Bronchial epithelial cell (primary cell): ENCODE data around the gene DDX19B. TPM values are rescaled to one million over a fixed set of nuclear protein-coding genes. Genes with fewer than 3 reads are reported as not detected.
"Not testable (repeated sequence)": the region's sequence is repeated elsewhere in the genome, so short reads cannot be mapped to it uniquely, and the experiment has no call there.

Source experiments
- DNase-seq: peaks from one replicate; pipeline ENCODE4 v3.0.0-alpha.2; 2010; ENCODE audit warnings: low read depth
- FAIRE-seq: peaks from 2 replicates; lab custom pipeline; 2011; peaks lifted over from hg19 to GRCh38; lab: Jason Lieb, UNC
- H3K27me3 ChIP-seq: 2 replicates; pipeline ENCODE4 v1.5.1; 2011; ENCODE audit warnings: low read length; ENCODE audit not compliant: control insufficient read depth, insufficient read depth
- H3K36me3 ChIP-seq: 2 replicates; pipeline ENCODE4 v1.5.1; 2011; ENCODE audit warnings: low read length; ENCODE audit not compliant: control insufficient read depth, insufficient read depth
- H3K4me3 ChIP-seq: 2 replicates; pipeline ENCODE4 v1.5.1; 2011; ENCODE audit warnings: mild to moderate bottlenecking, low read depth, low read length, control low read depth
- total RNA-seq: library from RNA; depleted of rRNA; stranded (reverse); fragments of >200 nt; gene quantifications from 2 replicates; pipeline ENCODE4 v1.2.1, GENCODE V29; 2014
- TF ChIP-seq, protein P1 (sequence below): IDR thresholded peaks from 2 replicates; pipeline ENCODE4 v1.5.1; 2011; ENCODE audit warnings: mild to moderate bottlenecking, moderate library complexity, low read length, control low read depth, inconsistent platforms; ENCODE audit not compliant: insufficient read depth, severe bottlenecking

DDX19B gene
- total RNA-seq, 1 donor from 2014 or later = 41.3 TPM

DNA sequence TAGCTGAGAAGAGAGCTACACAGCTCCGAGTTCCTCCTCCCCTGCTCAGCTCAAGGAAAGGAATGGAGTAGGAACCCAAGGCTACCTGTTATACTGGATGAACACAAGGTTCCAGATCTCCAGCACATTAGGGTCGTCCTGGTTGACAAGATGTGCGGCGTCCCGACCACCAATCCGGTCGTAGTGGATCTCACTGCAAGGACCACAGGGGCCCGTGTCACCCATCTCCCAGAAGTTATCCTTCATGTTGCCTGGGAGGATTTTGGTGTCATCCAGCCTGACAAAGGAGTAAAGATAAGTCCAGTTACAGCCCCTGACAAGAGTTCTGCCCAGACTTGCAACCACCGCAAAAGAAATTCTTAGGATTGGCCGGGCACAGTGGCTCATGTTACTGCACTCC, 27.3 kb upstream of the DDX19B start:
- DNase-seq = no peak
- FAIRE-seq = no peak
- Histone ChIP-seq H3K4me3 (no peak overlapping the region), H3K36me3 (peaks cover 42% of the 10 kb centered on the region), H3K27me3 (no peaks in the 10 kb centered on the region)
- TF ChIP-seq, protein P1, sequence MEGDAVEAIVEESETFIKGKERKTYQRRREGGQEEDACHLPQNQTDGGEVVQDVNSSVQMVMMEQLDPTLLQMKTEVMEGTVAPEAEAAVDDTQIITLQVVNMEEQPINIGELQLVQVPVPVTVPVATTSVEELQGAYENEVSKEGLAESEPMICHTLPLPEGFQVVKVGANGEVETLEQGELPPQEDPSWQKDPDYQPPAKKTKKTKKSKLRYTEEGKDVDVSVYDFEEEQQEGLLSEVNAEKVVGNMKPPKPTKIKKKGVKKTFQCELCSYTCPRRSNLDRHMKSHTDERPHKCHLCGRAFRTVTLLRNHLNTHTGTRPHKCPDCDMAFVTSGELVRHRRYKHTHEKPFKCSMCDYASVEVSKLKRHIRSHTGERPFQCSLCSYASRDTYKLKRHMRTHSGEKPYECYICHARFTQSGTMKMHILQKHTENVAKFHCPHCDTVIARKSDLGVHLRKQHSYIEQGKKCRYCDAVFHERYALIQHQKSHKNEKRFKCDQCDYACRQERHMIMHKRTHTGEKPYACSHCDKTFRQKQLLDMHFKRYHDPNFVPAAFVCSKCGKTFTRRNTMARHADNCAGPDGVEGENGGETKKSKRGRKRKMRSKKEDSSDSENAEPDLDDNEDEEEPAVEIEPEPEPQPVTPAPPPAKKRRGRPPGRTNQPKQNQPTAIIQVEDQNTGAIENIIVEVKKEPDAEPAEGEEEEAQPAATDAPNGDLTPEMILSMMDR = no peak

DNA sequence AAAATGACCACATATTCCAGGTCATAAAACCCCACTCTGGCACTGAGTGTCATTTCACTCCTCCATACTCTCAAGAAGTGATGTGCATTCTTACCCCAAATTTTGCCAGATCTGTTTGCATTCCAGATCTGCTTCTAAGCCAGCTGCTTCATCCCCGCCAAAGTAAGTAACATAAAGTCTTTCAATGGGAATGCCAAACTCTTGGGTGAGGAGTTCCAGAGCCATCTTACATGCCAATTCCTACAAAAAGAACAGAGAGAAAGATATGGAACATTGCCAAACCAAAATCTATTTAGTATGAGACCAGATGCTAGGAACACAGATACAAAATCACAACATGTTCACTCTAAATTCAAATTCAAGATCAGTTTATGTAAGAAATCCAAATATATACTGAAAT, 22.6 kb upstream of the DDX19B start:
- no peak for FAIRE-seq

DNA sequence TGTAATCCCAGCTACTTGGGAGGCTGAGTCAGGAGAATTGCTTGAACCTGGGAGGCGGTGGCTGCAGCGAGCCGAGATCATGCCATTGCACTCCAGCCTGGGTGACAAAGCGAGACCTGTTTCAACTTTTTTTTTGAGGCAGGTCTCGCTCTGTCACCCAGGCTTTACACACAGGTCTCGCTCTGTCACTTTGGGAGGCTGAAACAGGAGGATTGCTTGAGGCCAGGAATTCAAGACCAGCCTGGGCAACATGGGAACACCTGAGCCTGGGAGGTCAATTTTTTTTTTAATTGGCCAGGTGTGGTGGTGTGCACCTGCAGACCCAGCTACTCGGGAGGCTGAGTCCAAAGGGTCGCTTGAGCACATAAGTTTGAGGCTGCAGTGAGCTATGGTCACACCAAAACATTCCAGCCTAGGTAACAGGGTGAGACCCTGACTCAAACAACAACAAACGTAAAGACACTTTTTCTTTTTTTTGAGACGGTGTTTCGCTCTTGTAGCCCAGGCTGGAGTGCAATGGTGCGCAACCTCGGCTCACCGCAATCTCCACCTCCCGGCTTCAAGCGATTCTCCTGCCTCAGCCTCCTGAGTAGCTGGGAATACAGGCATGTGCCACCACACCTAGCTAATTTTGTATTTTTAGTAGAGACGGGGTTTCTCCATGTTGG, 11.5 kb upstream of the DDX19B start:
- not testable (repeated sequence) for H3K27me3 ChIP-seq, FAIRE-seq, DNase-seq
- peak overlapping the region; percentile 99 for H3K4me3 ChIP-seq
- H3K36me3 ChIP-seq = peaks cover 15% of the 10 kb centered on the region

More for the DNA sequence above, 22.6 kb upstream of the DDX19B start:
- DNase-seq = no peak
- peaks cover 35% of the 10 kb centered on the region for H3K36me3 ChIP-seq
- H3K4me3 ChIP-seq = no peak overlapping the region
- TF ChIP-seq, protein P1 = no peak
- no peaks in the 10 kb centered on the region for H3K27me3 ChIP-seq

DNA sequence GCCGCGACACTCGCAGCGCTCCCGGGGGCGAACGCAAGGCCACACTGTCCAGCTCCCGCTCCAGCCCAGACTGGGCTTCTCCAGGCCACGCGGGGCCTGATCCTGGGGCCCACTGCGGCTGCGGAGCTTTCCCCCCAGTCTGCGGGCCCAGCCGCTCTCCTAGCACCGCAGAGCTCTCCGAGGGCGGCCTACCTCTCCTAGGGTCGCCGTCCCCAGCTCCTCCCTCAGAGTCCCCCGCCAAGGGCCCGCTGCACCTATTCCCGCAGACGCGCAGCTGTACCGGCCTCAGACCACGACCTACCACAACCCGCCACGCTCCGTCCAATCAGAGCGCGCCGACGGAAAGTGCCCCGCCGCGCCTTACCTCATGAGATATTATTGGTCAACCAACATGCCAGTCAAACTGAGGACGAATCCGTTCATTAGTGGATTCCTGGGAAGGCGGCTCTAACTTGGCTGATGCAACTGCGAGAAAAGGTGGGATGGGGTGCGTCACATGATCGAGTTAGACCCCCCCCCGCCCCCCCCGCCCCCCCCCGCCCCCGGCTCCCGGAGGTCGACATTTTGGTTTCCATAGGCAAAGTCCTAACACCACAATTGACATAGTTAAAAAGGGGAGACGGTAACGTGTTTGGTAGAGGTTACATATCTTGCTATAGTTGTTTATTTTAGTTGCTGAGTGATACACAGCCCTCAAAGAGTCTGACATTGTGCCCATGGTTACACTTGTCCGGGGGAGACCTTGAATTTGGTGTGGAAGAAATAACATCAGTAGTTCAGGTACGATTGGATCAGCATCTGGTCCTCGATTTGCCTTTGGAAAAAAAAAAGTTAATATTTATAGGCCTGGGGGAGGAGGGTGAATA, 9.5 kb upstream of the DDX19B start, which contains the start of gene AARS1:
Gene AARS1, minus strand, starts transcription at position 278 of the 866 bp plus-strand sequence. CDS start 6,743 bp downstream, outside the sequence.
- DNase-seq (peak; percentile 96), FAIRE-seq (no peak)
- TF ChIP-seq, protein P1 = no peak
- Histone ChIP-seq H3K4me3 (peak within 1 kb of the TSS; percentile 99), H3K36me3 (peaks cover 8% of the 10 kb centered on the region), H3K27me3 (no peaks in the 10 kb centered on the region)

DNA sequence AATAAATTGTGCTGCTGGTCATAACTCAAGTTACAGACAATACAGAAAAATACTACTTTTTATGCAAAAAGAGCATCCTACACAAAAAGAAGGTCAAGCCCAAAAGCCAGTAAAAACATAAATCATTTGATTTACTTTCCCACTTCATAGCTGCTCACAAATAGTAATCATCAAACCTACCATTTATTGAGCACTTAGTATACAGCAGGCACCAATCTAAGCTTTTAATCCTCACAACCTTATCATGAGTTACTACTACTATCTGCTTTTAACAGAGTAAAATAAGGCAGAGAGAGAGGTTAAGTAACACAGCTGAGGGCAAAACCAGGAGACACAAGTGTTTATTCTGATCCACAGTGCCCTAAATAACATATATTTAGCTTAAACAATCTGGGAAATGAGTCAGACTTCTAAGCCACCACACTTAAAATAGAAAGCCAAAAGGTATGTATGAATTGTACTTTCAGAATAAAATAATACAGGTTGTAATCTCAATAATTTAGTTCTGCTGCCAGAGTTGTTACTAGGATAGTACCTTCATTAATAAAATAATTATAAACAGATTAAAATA, 8.0 kb upstream of the DDX19B start:
- FAIRE-seq (no peak), DNase-seq (no peak)
- Histone ChIP-seq H3K36me3 (peaks cover 4% of the 10 kb centered on the region), H3K27me3 (no peaks in the 10 kb centered on the region), H3K4me3 (no peak overlapping the region)
- TF ChIP-seq, protein P1 = no peak

DNA sequence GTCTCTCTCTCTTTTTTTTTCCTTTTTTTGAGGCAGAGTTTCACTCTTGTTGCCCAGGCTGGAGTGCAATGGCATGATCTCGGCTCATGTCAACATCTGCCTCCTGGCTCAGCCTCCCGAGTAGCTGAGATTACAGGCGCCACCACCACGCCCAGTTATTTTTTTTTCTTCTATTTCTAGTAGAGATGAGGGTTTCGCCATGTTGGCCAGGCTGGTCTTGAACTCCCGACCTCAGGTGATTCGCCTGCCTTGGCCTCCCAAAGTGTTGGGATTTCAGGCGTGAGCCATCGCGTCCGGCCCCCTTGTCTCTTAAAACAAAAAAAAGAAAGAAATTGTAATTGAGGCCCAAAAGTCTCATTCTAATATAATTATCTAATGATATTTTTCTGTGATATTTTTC, 6.8 kb upstream of the DDX19B start:
- FAIRE-seq, DNase-seq, H3K36me3 ChIP-seq, H3K27me3 ChIP-seq, H3K4me3 ChIP-seq: not testable (repeated sequence)
